H1 (cell line): ENCODE measurements around the gene MAGEA9. TPM values are rescaled to one million over a fixed set of nuclear protein-coding genes. Genes with fewer than 3 reads are reported as not detected.

Experiments used
- NANOG ChIP-seq: IDR thresholded peaks from 2 replicates; pipeline ENCODE4 v1.6.1; 2011; ENCODE audit warnings: low read length, low read depth, mild to moderate bottlenecking, inconsistent platforms; ENCODE audit not compliant: insufficient read depth, poor library complexity, severe bottlenecking
- SIRT6 ChIP-seq: IDR thresholded peaks from one replicate; pipeline ENCODE4 v1.7.1; 2012; ENCODE audit warnings: low read length, inconsistent platforms
- polyA plus RNA-seq, 7 experiments: library from polyadenylated mRNA; depleted of rRNA in 3 of 7; stranded (reverse) in 5 of 7; unstranded in 2 of 7; fragments of >200 nt in 5 of 7; fragments of 200-250 nt in 2 of 7; gene quantifications; 1 replicate in 5 of 7; 2 replicates in 1 of 7; 4 replicates in 1 of 7; pipeline versions ENCODE4 v1.2.1 to v1.2.3, GENCODE V29; 2011 to 2013; ENCODE audit warnings: missing spikeins in 2 of 7, mixed read lengths in 2 of 7
- total RNA-seq: library from RNA; stranded (reverse); fragmentation: NEBNext Ultra II Directional; extraction: Animal tissue kit (Norgen Biotek cat#: 25700); gene quantifications from 2 replicates; pipeline ENCODE4 v1.2.1, GENCODE V29; 2021

MAGEA9 gene
- total and polyA plus RNA-seq, 2 of the 8 experiments (the other 6 are each of a cell fraction or from before 2014, with no cell fraction given), result not detected

- no peak for TF ChIP-seq NANOG
- TF ChIP-seq SIRT6, result no peak
Measured at GRCh38 chrX:149799938-149800337, 18.2 kb downstream of the MAGEA9 start (continued).
